ENCODE data around the gene SKI.
"Not testable (repeated sequence)": the region's sequence is repeated elsewhere in the genome, so short reads cannot be mapped to it uniquely, and the experiment has no call there.

GRCh38 chr1:2260470-2260869 is 32.4 kb downstream of the SKI start:
- not testable (repeated sequence) for TF ChIP-seq POLR2A (IDR thresholded peaks at IDR 0.05; ENCODE audit: low read depth, low read length); POLR2AphosphoS5 (IDR thresholded peaks at IDR 0.05; ENCODE audit: low read depth, low read length); TAF1 (IDR thresholded peaks at IDR 0.05; ENCODE audit: borderline replicate concordance, low read depth, low read length)

Measured in GM12892 (cell line).